HepG2 (cell line): Measurements from ENCODE around the gene MLXIPL. TPM values are rescaled to one million over a fixed set of nuclear protein-coding genes. Genes with fewer than 3 reads are reported as not detected.

ENCODE experiments used
- GABPB1 ChIP-seq: IDR thresholded peaks from 2 replicates; pipeline ENCODE4 v1.6.1; 2016; ENCODE audit warnings: mild to moderate bottlenecking, missing genetic modification reagents, moderate library complexity, missing compliant biosample characterization
- KDM1A ChIP-seq: IDR thresholded peaks from 2 replicates; pipeline ENCODE4 v1.6.1; 2016; ENCODE audit warnings: missing compliant biosample characterization
- PPARG ChIP-seq: conservative IDR thresholded peaks from 2 replicates; pipeline ENCODE4 v1.6.1; 2016; ENCODE audit warnings: missing biosample characterization, missing genetic modification reagents
- RAD21 ChIP-seq: fragments of 450-650 bp; formaldehyde crosslinking; IDR thresholded peaks from 2 replicates; pipeline ENCODE4 v1.5.0; 2020; ENCODE audit warnings: mild to moderate bottlenecking
- RNF2 ChIP-seq: fragments of 450-650 bp; conservative IDR thresholded peaks from 2 replicates; pipeline ENCODE4 v1.6.1; 2016; ENCODE audit warnings: low read depth
- SAFB2 ChIP-seq: sonication (generic); formaldehyde crosslinking; IDR thresholded peaks from 2 replicates; pipeline ENCODE4 v1.5.1; 2020; ENCODE audit warnings: missing genetic modification reagents, low read depth, mild to moderate bottlenecking, borderline replicate concordance
- WIZ ChIP-seq: sonication (generic); formaldehyde crosslinking; IDR thresholded peaks from 2 replicates; pipeline ENCODE4 v1.5.1; 2020; ENCODE audit warnings: mild to moderate bottlenecking, missing genetic modification reagents
- ZEB1 ChIP-seq: IDR thresholded peaks from 2 replicates; pipeline ENCODE4 v1.6.1; 2012; ENCODE audit warnings: mild to moderate bottlenecking, low read depth, inconsistent platforms; ENCODE audit not compliant: insufficient replicate concordance
- ZFX ChIP-seq: sonication (generic); formaldehyde crosslinking; IDR thresholded peaks from 2 replicates; pipeline ENCODE4 v1.4.0; 2020; ENCODE audit warnings: mild to moderate bottlenecking, low read depth, missing genetic modification reagents, moderate library complexity
- ZNF20 ChIP-seq: sonication (generic); formaldehyde crosslinking; IDR thresholded peaks from 2 replicates; pipeline ENCODE4 v1.4.0; 2020; ENCODE audit warnings: mild to moderate bottlenecking, moderate library complexity, missing genetic modification reagents
- ZNF205 ChIP-seq: IDR thresholded peaks from 2 replicates; pipeline ENCODE4 v1.6.1; 2018; ENCODE audit warnings: missing biosample characterization, missing genetic modification reagents
- ZNF331 ChIP-seq: sonication (generic); formaldehyde crosslinking; IDR thresholded peaks from 2 replicates; pipeline ENCODE4 v1.4.0; 2020; ENCODE audit warnings: missing genetic modification reagents
- ZNF432 ChIP-seq: sonication (generic); formaldehyde crosslinking; IDR thresholded peaks from 2 replicates; pipeline ENCODE4 v1.5.0; 2020; ENCODE audit warnings: missing genetic modification reagents, mild to moderate bottlenecking, borderline replicate concordance
- ZNF724P ChIP-seq: sonication (generic); formaldehyde crosslinking; IDR thresholded peaks from 2 replicates; pipeline ENCODE4 v1.8.0; 2022; ENCODE audit warnings: missing genetic modification reagents, borderline replicate concordance
- polyA plus RNA-seq, 8 experiments: library from polyadenylated mRNA; depleted of rRNA in 3 of 8; stranded (reverse) in 7 of 8; unstranded in 1 of 8; fragments of >200 nt; fragmentation: Illumina TruSeq in 4 of 8; extraction: Trizol in 4 of 8; gene quantifications; 2 replicates each; pipeline versions ENCODE4 v1.2.1 to v1.2.3, GENCODE V29; 2011 to 2016; ENCODE audit warnings: low read depth in 4 of 8, missing spikeins in 1 of 8, mixed read lengths in 1 of 8; ENCODE audit not compliant: insufficient read depth in 1 of 8
- total RNA-seq, 5 experiments: library from RNA; depleted of rRNA; stranded (reverse); fragments of >200 nt; fragmentation: Illumina TruSeq; extraction: Trizol; gene quantifications; 2 replicates each; pipeline ENCODE4 v1.2.3, GENCODE V29; 2016; ENCODE audit warnings: low read depth in 1 of 5
- TF ChIP-seq, protein P1 (sequence below), 2 experiments: sonication (generic) in 1 of 2; formaldehyde crosslinking in 1 of 2; IDR thresholded peaks; 2 replicates each; pipeline versions ENCODE4 v1.4.0 to v1.6.1; 2018 to 2020; ENCODE audit warnings: missing genetic modification reagents in 2 of 2, borderline replicate concordance in 1 of 2, low read depth in 1 of 2, mild to moderate bottlenecking in 1 of 2, missing biosample characterization in 1 of 2
- TF ChIP-seq, protein P2 (sequence below): sonication (generic); formaldehyde crosslinking; IDR thresholded peaks from 2 replicates; pipeline ENCODE4 v1.4.0; 2020; ENCODE audit warnings: mild to moderate bottlenecking, missing genetic modification reagents
- TF ChIP-seq, protein P3 (sequence below): sonication (generic); formaldehyde crosslinking; conservative IDR thresholded peaks from 2 replicates; pipeline ENCODE4 v1.4.0; 2020; ENCODE audit warnings: missing genetic modification reagents

The MLXIPL gene
- total and polyA plus RNA-seq, 2 of the 13 experiments (the other 11 are each of a cell fraction or from before 2014, with no cell fraction given): 51.6 to 60.1 TPM

GRCh38 chr7:73623798-73624668 lies at the start of gene MLXIPL (continued):
- peak; percentile 70; the same call in 1 of the 2 replicates for TF ChIP-seq ZNF331 (CRISPR knock-in tag)
- TF ChIP-seq SAFB2 (CRISPR knock-in tag): peak; percentile 95
- 0 out of 2 replicates have a peak, but pooled peaks have one; percentile 37 for TF ChIP-seq ZNF432 (CRISPR knock-in tag)
- peak; percentile 58 for TF ChIP-seq RAD21 (CRISPR knock-in tag)
- 0 out of 2 replicates have a peak, but pooled peaks have one; percentile 56 for TF ChIP-seq WIZ
- TF ChIP-seq KDM1A: no peak
- TF ChIP-seq RNF2: 0 out of 2 replicates have a peak, but pooled peaks have one; percentile 53
- peak; percentile 45; the same call in 1 of the 2 replicates for TF ChIP-seq PPARG (CRISPR knock-in tag)
- peak; percentile 68; the same call in 1 of the 2 replicates for TF ChIP-seq ZNF205
- TF ChIP-seq, protein P1, sequence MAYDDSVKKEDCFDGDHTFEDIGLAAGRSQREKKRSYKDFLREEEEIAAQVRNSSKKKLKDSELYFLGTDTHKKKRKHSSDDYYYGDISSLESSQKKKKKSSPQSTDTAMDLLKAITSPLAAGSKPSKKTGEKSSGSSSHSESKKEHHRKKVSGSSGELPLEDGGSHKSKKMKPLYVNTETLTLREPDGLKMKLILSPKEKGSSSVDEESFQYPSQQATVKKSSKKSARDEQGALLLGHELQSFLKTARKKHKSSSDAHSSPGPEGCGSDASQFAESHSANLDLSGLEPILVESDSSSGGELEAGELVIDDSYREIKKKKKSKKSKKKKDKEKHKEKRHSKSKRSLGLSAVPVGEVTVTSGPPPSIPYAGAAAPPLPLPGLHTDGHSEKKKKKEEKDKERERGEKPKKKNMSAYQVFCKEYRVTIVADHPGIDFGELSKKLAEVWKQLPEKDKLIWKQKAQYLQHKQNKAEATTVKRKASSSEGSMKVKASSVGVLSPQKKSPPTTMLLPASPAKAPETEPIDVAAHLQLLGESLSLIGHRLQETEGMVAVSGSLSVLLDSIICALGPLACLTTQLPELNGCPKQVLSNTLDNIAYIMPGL (CRISPR knock-in tag; IDR thresholded peaks at IDR 0.05; ENCODE audit: borderline replicate concordance in 1 of 2, low read depth in 1 of 2): peak; percentile 64 to 70; a peak in 3 of 4 replicates
- TF ChIP-seq GABPB1 (CRISPR knock-in tag): peak; percentile 65; the same call in 1 of the 2 replicates
- peak; percentile 81 for TF ChIP-seq ZNF724P
- no peak for TF ChIP-seq ZNF20 (CRISPR knock-in tag)
- TF ChIP-seq ZFX: peak; percentile 67
- TF ChIP-seq, protein P2, sequence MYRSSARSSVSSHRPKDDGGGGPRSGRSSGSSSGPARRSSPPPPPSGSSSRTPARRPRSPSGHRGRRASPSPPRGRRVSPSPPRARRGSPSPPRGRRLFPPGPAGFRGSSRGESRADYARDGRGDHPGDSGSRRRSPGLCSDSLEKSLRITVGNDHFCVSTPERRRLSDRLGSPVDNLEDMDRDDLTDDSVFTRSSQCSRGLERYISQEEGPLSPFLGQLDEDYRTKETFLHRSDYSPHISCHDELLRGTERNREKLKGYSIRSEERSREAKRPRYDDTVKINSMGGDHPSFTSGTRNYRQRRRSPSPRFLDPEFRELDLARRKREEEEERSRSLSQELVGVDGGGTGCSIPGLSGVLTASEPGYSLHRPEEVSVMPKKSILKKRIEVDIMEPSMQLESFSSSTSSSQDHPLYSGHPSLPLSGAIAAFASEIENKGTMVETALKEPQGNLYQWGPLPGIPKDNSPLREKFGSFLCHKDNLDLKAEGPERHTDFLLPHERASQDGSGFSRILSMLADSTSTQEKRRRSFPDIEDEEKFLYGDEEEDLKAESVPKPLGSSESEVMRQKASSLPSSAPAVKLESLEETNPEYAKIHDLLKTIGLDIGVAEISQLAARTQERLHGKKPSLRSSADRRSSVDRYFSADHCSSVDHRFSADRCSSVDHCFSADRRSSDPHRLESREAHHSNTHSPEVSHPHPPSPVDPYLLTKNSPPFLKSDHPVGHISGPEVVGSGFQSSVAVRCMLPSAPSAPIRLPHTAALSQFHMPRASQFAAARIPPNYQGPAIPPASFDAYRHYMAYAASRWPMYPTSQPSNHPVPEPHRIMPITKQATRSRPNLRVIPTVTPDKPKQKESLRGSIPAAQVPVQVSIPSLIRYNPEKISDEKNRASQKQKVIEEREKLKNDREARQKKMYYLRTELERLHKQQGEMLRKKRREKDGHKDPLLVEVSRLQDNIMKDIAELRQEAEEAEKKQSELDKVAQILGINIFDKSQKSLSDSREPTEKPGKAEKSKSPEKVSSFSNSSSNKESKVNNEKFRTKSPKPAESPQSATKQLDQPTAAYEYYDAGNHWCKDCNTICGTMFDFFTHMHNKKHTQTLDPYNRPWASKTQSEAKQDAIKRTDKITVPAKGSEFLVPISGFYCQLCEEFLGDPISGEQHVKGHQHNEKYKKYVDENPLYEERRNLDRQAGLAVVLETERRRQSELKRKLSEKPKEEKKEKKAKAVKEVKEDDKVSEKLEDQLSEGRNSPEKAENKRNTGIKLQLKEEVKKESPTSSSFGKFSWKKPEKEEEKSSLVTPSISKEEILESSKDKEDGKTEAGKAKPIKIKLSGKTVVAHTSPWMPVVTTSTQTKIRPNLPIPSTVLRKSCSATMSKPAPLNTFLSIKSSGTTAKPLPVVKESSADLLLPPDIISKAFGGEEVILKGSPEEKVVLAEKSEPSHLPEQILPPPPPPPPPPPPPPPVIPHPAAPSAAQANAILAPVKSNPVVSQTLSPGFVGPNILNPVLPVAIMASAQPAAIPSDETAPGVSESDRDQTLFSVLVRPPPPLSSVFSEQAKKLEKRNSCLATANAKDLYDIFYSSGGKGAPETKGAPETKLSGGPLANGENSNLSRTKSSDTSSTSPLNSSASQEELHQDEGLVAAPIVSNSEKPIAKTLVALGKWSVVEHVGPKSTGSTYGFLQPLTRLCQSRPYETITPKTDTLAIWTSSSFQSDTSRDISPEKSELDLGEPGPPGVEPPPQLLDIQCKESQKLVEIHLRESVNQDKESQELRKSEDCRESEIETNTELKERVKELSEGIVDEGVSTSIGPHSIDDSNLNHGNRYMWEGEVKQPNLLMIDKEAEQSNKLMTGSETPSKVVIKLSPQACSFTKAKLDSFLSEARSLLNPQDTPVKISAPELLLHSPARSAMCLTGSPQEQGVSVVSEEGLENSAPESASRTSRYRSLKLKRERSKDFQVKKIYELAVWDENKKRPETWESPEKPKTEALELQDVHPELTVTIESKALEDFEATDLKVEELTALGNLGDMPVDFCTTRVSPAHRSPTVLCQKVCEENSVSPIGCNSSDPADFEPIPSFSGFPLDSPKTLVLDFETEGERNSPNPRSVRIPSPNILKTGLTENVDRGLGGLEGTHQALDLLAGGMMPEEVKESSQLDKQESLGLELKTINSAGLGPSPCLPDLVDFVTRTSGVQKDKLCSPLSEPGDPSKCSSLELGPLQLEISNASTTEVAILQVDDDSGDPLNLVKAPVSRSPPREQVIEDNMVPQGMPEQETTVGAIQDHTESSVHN (CRISPR knock-in tag): no peak
- TF ChIP-seq, protein P3, sequence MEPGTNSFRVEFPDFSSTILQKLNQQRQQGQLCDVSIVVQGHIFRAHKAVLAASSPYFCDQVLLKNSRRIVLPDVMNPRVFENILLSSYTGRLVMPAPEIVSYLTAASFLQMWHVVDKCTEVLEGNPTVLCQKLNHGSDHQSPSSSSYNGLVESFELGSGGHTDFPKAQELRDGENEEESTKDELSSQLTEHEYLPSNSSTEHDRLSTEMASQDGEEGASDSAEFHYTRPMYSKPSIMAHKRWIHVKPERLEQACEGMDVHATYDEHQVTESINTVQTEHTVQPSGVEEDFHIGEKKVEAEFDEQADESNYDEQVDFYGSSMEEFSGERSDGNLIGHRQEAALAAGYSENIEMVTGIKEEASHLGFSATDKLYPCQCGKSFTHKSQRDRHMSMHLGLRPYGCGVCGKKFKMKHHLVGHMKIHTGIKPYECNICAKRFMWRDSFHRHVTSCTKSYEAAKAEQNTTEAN (CRISPR knock-in tag): 0 out of 2 replicates have a peak, but pooled peaks have one; percentile 32
- no peak for TF ChIP-seq ZEB1
